ENCODE data around the gene SLC27A6. TPM values are rescaled to one million over a fixed set of nuclear protein-coding genes. Genes with fewer than 3 reads are reported as not detected.

SLC27A6 gene
- total and polyA plus RNA-seq, 2 experiments from 2014 or later = 3.5 to 5.8 TPM

GRCh38 chr5:129065721-129066120 is 100.4 kb downstream of the SLC27A6 start:
- Histone ChIP-seq H3K79me2 (no peaks in the 10 kb centered on the region), H3K9me3 (ENCODE audit: low read depth) (no peaks in the 10 kb centered on the region), H3K27ac (no peak overlapping the region), H2AFZ (no peak overlapping the region), H3K9me2 (replicated peaks; ENCODE audit: insufficient read depth) (no peaks in the 10 kb centered on the region), H3K4me1 (ENCODE audit: insufficient read depth) (no peaks in the 10 kb centered on the region), H3K36me3 (replicated peaks; ENCODE audit: insufficient read depth, low read depth) (no peaks in the 10 kb centered on the region), H3K4me2 (no peak overlapping the region), H3K4me3 (no peak overlapping the region), H3K27me3 (peaks cover 3% of the 10 kb centered on the region), H4K20me1 (ENCODE audit: insufficient read depth, poor library complexity, severe bottlenecking) (no peaks in the 10 kb centered on the region)
- no peak for DNase-seq (ENCODE audit: low spot score)
- TF ChIP-seq, protein P1, sequence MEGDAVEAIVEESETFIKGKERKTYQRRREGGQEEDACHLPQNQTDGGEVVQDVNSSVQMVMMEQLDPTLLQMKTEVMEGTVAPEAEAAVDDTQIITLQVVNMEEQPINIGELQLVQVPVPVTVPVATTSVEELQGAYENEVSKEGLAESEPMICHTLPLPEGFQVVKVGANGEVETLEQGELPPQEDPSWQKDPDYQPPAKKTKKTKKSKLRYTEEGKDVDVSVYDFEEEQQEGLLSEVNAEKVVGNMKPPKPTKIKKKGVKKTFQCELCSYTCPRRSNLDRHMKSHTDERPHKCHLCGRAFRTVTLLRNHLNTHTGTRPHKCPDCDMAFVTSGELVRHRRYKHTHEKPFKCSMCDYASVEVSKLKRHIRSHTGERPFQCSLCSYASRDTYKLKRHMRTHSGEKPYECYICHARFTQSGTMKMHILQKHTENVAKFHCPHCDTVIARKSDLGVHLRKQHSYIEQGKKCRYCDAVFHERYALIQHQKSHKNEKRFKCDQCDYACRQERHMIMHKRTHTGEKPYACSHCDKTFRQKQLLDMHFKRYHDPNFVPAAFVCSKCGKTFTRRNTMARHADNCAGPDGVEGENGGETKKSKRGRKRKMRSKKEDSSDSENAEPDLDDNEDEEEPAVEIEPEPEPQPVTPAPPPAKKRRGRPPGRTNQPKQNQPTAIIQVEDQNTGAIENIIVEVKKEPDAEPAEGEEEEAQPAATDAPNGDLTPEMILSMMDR (IDR thresholded peaks at IDR 0.05; ENCODE audit: poor library complexity) = no peak
- no peak for TF ChIP-seq EZH2phosphoT487 (IDR thresholded peaks at IDR 0.05; ENCODE audit: low read depth, severe bottlenecking, unreplicated experiment)
- no peak for TF ChIP-seq EZH2 (IDR thresholded peaks at IDR 0.05; ENCODE audit: borderline replicate concordance)
- 78% methylated on average over 2 of the region's 2 CpGs for WGBS (ENCODE audit: low lambda C conversion rate, missing lambda C conversion rate)

- Histone ChIP-seq H3K9me2 (replicated peaks; ENCODE audit: insufficient read depth) (no peaks in the 10 kb centered on the region), H4K20me1 (ENCODE audit: insufficient read depth, poor library complexity, severe bottlenecking) (no peaks in the 10 kb centered on the region), H3K79me2 (no peaks in the 10 kb centered on the region), H3K27ac (no peak overlapping the region), H3K4me2 (no peak overlapping the region), H3K4me1 (ENCODE audit: insufficient read depth) (no peaks in the 10 kb centered on the region), H3K4me3 (no peak overlapping the region), H3K36me3 (replicated peaks; ENCODE audit: insufficient read depth, low read depth) (no peaks in the 10 kb centered on the region), H2AFZ (no peak overlapping the region), H3K27me3 (no peaks in the 10 kb centered on the region), H3K9me3 (ENCODE audit: low read depth) (no peaks in the 10 kb centered on the region)
- TF ChIP-seq EZH2 (IDR thresholded peaks at IDR 0.05; ENCODE audit: borderline replicate concordance) (no peak), EZH2phosphoT487 (IDR thresholded peaks at IDR 0.05; ENCODE audit: low read depth, severe bottlenecking, unreplicated experiment) (no peak)
- TF ChIP-seq, protein P1 (IDR thresholded peaks at IDR 0.05; ENCODE audit: poor library complexity) = no peak
- DNase-seq (ENCODE audit: low spot score) = no peak
Observed at GRCh38 chr5:129067745-129068144, 102.5 kb downstream of the SLC27A6 start.

DNA sequence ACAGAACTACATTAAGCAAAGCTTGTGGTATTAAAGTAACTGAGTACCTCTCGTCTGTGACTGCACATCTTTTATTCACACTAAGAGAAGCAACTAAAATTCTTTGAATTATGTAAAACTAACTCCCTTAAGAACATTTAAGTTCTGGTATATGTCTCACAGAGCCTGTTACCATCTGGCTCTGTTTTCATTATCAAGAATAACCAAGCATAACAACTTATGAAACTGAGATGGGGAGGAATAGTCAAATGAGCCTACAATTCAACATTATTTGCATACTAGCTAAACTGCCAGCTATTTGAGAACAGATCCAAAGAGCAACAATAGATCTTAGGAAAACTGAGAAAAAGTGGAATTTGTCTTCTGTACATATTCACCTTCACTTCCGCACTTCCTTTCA is 104.0 kb downstream of the SLC27A6 start:
- H3K9me2 ChIP-seq (replicated peaks; ENCODE audit: insufficient read depth) = no peaks in the 10 kb centered on the region
- H2AFZ ChIP-seq = no peak overlapping the region
- no peak for TF ChIP-seq EZH2 (IDR thresholded peaks at IDR 0.05; ENCODE audit: borderline replicate concordance)
- TF ChIP-seq, protein P1 (IDR thresholded peaks at IDR 0.05; ENCODE audit: poor library complexity) = no peak
- TF ChIP-seq EZH2phosphoT487 (IDR thresholded peaks at IDR 0.05; ENCODE audit: low read depth, severe bottlenecking, unreplicated experiment) = no peak
- 76% methylated on average over 2 of the region's 2 CpGs for WGBS (ENCODE audit: low lambda C conversion rate, missing lambda C conversion rate)
- H3K4me3 ChIP-seq = no peak overlapping the region
- H3K4me2 ChIP-seq = no peak overlapping the region
- H3K4me1 ChIP-seq (ENCODE audit: insufficient read depth) = no peaks in the 10 kb centered on the region
- H3K79me2 ChIP-seq = no peaks in the 10 kb centered on the region
- no peaks in the 10 kb centered on the region for H4K20me1 ChIP-seq (ENCODE audit: insufficient read depth, poor library complexity, severe bottlenecking)
- H3K27ac ChIP-seq = no peak overlapping the region
- H3K9me3 ChIP-seq (ENCODE audit: low read depth) = no peaks in the 10 kb centered on the region
- no peak for DNase-seq (ENCODE audit: low spot score)
- H3K36me3 ChIP-seq (replicated peaks; ENCODE audit: insufficient read depth, low read depth) = no peaks in the 10 kb centered on the region
- no peaks in the 10 kb centered on the region for H3K27me3 ChIP-seq

GRCh38 chr5:129073111-129073510 is 107.8 kb downstream of the SLC27A6 start:
- H3K79me2 ChIP-seq = no peaks in the 10 kb centered on the region
- no peak overlapping the region for H3K4me3 ChIP-seq
- H3K9me3 ChIP-seq (ENCODE audit: low read depth) = no peaks in the 10 kb centered on the region
- H2AFZ ChIP-seq = no peak overlapping the region
- no peaks in the 10 kb centered on the region for H3K27me3 ChIP-seq
- H3K36me3 ChIP-seq (replicated peaks; ENCODE audit: insufficient read depth, low read depth) = no peaks in the 10 kb centered on the region
- no peak for TF ChIP-seq EZH2phosphoT487 (IDR thresholded peaks at IDR 0.05; ENCODE audit: low read depth, severe bottlenecking, unreplicated experiment)
- TF ChIP-seq, protein P1 (IDR thresholded peaks at IDR 0.05; ENCODE audit: poor library complexity) = no peak
- no peak for DNase-seq (ENCODE audit: low spot score)
- no peak overlapping the region for H3K4me2 ChIP-seq
- H3K9me2 ChIP-seq (replicated peaks; ENCODE audit: insufficient read depth) = no peaks in the 10 kb centered on the region
- no peaks in the 10 kb centered on the region for H4K20me1 ChIP-seq (ENCODE audit: insufficient read depth, poor library complexity, severe bottlenecking)
- WGBS (ENCODE audit: low lambda C conversion rate, missing lambda C conversion rate) = 77% methylated on average over 3 of the region's 3 CpGs
- no peak overlapping the region for H3K27ac ChIP-seq
- no peaks in the 10 kb centered on the region for H3K4me1 ChIP-seq (ENCODE audit: insufficient read depth)
